ENCODE results near the gene PEA15.

Gene PEA15

GRCh38 chr1:160244209-160244608 is 39.0 kb downstream of the PEA15 start:
- DNase-seq, result no peak

- DNase-seq, result no peak
These were observed 40.2 kb downstream of the PEA15 start for GRCh38 chr1:160245434-160245833.

GRCh38 chr1:160247053-160247452 is 41.9 kb downstream of the PEA15 start:
- DNase-seq, result no peak

GRCh38 chr1:160251011-160251410 is 45.8 kb downstream of the PEA15 start:
- no peak for DNase-seq

GRCh38 chr1:160251687-160252526 is 46.7 kb downstream of the PEA15 start:
- peak; percentile 79 for DNase-seq

GRCh38 chr1:160255781-160256300 is 50.7 kb downstream of the PEA15 start:
- DNase-seq, result no peak

- no peak for DNase-seq
These were observed 51.3 kb downstream of the PEA15 start for GRCh38 chr1:160256396-160257046.

- no peak for DNase-seq
These were observed 52.3 kb downstream of the PEA15 start for GRCh38 chr1:160257411-160258015.

- DNase-seq, result no peak
These were observed 53.1 kb downstream of the PEA15 start for GRCh38 chr1:160258177-160258798.

GRCh38 chr1:160260406-160261382 is 55.5 kb downstream of the PEA15 start:
- no peak for DNase-seq

- peak; percentile 89 for DNase-seq
These were observed 56.3 kb downstream of the PEA15 start for GRCh38 chr1:160261556-160261892.

- peak; percentile 99 for DNase-seq
These were observed 57.0 kb downstream of the PEA15 start, which contains the start of gene DCAF8 for GRCh38 chr1:160261893-160262794. DCAF8 (minus strand) TSS chr1:160262549; CDS start chr1:160244008, 18,541 bp downstream.

GRCh38 chr1:160264795-160265307 is 59.7 kb downstream of the PEA15 start:
- no peak for DNase-seq
